VCaP (cell line): ENCODE results near the gene CLEC20A.

Experiments used
- H3K27ac ChIP-seq: fragments of 450-650 bp; 2 replicates; pipeline ENCODE4 v1.5.1; 2017
- CTCF ChIP-seq: fragments of 450-650 bp; conservative IDR thresholded peaks from 2 replicates; pipeline ENCODE4 v1.5.1; 2017; ENCODE audit warnings: mild to moderate bottlenecking, moderate library complexity

CLEC20A gene

GRCh38 chr1:178484698-178485225, 12.0 kb downstream of the CLEC20A start:
- no peak overlapping the region for H3K27ac ChIP-seq
- TF ChIP-seq CTCF = no peak

- H3K27ac ChIP-seq = peak overlapping the region; percentile 13; the same call in 1 of the 2 replicates
Observed at GRCh38 chr1:178483251-178483957, 13.4 kb downstream of the CLEC20A start.

GRCh38 chr1:178477841-178478240, 18.9 kb downstream of the CLEC20A start:
- H3K27ac ChIP-seq = no peak overlapping the region
- no peak for TF ChIP-seq CTCF

More at GRCh38 chr1:178483251-178483957, 13.4 kb downstream of the CLEC20A start:
- TF ChIP-seq CTCF = no peak

- no peak overlapping the region for H3K27ac ChIP-seq
- no peak for TF ChIP-seq CTCF
Observed at GRCh38 chr1:178477373-178477772, 19.4 kb downstream of the CLEC20A start.

GRCh38 chr1:178472531-178472930, 24.2 kb downstream of the CLEC20A start:
- no peak for TF ChIP-seq CTCF
- no peak overlapping the region for H3K27ac ChIP-seq

GRCh38 chr1:178470411-178470960, 26.3 kb downstream of the CLEC20A start:
- no peak for TF ChIP-seq CTCF
- H3K27ac ChIP-seq = no peak overlapping the region

GRCh38 chr1:178467837-178468236, 28.9 kb downstream of the CLEC20A start:
- no peak overlapping the region for H3K27ac ChIP-seq
- no peak for TF ChIP-seq CTCF
